ENCODE results near the gene BUD23. TPM values are rescaled to one million over a fixed set of nuclear protein-coding genes. Genes with fewer than 3 reads are reported as not detected.

BUD23 gene, protein sequence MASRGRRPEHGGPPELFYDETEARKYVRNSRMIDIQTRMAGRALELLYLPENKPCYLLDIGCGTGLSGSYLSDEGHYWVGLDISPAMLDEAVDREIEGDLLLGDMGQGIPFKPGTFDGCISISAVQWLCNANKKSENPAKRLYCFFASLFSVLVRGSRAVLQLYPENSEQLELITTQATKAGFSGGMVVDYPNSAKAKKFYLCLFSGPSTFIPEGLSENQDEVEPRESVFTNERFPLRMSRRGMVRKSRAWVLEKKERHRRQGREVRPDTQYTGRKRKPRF
- total RNA-seq (2011; cell fraction: chromatin; rRNA removed; ENCODE audit: low replicate concordance): 117 and 181 TPM in 2 replicates
- 113 TPM in 2 replicates for total RNA-seq (2011; cell fraction: nucleolus; rRNA removed)
- 140 and 171 TPM in 2 replicates for total RNA-seq (2011; cell fraction: nucleoplasm; rRNA removed)
- total RNA-seq (2014; rRNA removed) (170 and 183 TPM in 2 replicates), total RNA-seq (2014; rRNA removed; fragmentation: Illumina TruSeq; extraction: Trizol) (117 and 124 TPM in 2 replicates), total RNA-seq (2015; rRNA removed; fragmentation: Illumina TruSeq; extraction: Trizol) (123 and 128 TPM in 2 replicates), total RNA-seq (2021) (135 and 144 TPM in 2 replicates), polyA plus RNA-seq (2011; rRNA removed) (115 and 168 TPM in 2 replicates), polyA plus RNA-seq (2014; fragmentation: Illumina TruSeq; extraction: Trizol) (206 and 216 TPM in 2 replicates), polyA plus RNA-seq (2014; fragmentation: Nextera tagmentation; extraction: Ambion mirVana) (100 to 1,000 TPM in 1 of 2 experiments, 10 to 100 TPM in 1; 79.5 to 150 TPM), polyA plus RNA-seq (2014; rRNA removed) (270 and 301 TPM in 2 replicates), polyA minus RNA-seq (2011; rRNA and poly(A)+ RNA removed) (64.3 and 80.9 TPM in 2 replicates), Bru-seq, nascent RNA (percentile 95 among the genes with signal in this experiment), BruChase-seq, experiment 1, labeled RNA remaining after a 2-hour chase (percentile 95 among the genes with signal in this experiment), BruChase-seq, experiment 2, labeled RNA remaining after a 6-hour chase (percentile 95 among the genes with signal in this experiment)
- 171 and 217 TPM in 2 replicates for polyA plus RNA-seq (2011; cell fraction: cytosol; rRNA removed)
- 88.8 and 118 TPM in 2 replicates for polyA plus RNA-seq (2011; cell fraction: nucleus; rRNA removed)
- 99.9 and 166 TPM in 2 replicates for polyA plus RNA-seq (2012)
- 39.0 and 45.1 TPM in 2 replicates for polyA minus RNA-seq (2011; cell fraction: cytosol; rRNA and poly(A)+ RNA removed)
- polyA minus RNA-seq (2011; cell fraction: nucleus; rRNA and poly(A)+ RNA removed): 19.1 and 20.2 TPM in 2 replicates
- long read RNA-seq, experiment 1, transcript BUD23-206 (12 exons, 1,260 nt): minor isoform, 14 of 740 reads
- long read RNA-seq, experiment 1, transcript BUD23-215 (2 exons, 3,886 nt): minor isoform, 75 of 740 reads
- long read RNA-seq, experiment 1, transcript BUD23-201 (12 exons, 1,230 nt): major isoform, 491 of 740 reads
- long read RNA-seq, experiment 1, partial matches to known transcripts: 106 of 740 reads
- long read RNA-seq, experiment 1, other reads (novel, unspliced or antisense): 50 of 740 reads
- long read RNA-seq, experiment 2, transcript BUD23-201 (12 exons, 1,230 nt): major isoform, 87 of 227 reads
- long read RNA-seq, experiment 2, transcript BUD23-215 (2 exons, 3,886 nt): minor isoform, 16 of 227 reads
- long read RNA-seq, experiment 2, partial matches to known transcripts: 32 of 227 reads
- long read RNA-seq, experiment 2, other reads (novel, unspliced or antisense): 89 of 227 reads
- long read RNA-seq, experiment 3, transcript BUD23-201 (12 exons, 1,230 nt): major isoform, 285 of 336 reads
- long read RNA-seq, experiment 3, transcript BUD23-206 (12 exons, 1,260 nt): minor isoform, 5 of 336 reads
- long read RNA-seq, experiment 3, partial matches to known transcripts: 11 of 336 reads
- long read RNA-seq, experiment 3, other reads (novel, unspliced or antisense): 31 of 336 reads

DNA sequence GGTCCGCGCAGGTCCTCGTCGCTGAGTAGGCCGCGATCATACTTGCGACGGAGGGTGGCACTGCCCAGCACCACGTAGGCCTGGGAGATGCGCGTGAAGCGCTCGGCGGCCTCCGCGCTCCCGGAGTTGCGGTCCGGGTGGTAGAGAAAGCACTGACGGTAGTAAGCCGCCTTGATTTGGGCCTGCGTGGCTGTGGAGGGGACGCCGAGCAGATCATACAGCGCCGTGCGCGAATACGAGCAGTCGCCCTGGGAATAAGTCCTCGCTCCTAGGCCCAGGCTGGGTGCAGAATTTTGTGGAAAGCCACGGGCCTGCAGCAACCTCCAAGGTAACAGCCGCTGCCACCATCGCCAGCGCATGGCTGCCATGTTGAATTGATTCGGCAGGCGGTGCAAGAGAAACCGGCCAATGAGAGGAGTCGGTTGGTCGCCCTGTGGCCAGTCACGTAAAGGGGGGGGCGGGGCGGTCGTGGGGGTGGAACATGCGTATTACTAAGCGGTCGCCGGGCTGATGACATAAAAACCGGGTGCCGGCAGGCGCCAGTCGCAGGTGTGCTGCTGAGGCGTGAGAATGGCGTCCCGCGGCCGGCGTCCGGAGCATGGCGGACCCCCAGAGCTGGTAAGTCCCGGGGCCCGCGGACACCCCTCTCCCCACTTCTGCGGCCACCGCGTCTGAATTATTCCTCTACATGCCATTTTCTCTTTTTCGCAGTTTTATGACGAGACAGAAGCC, at the start of gene BUD23, which contains the start of gene DNAJC30:
BUD23 (plus strand) TSS at position 542 of the 732 bp plus-strand sequence; CDS start at position 571, 29 bp downstream.
DNAJC30 (minus strand) TSS at position 398 of the 732 bp plus-strand sequence; CDS start at position 368, 30 bp downstream.
- ChIA-PET CTCF (ENCODE audit: low intra/inter-chr PET ratio) (no interaction called here), POLR2A (interaction anchor here (0.9 to 1.4 kb wide), 5 partner anchors 8 to 23 kb away, joined by 3 to 8 read pairs (median 5); no protein-coding TSS in a partner anchor)
- H3K4me1 ChIP-seq (replicated peaks in 1 of 2; ENCODE audit: control insufficient read depth in 2 of 2, insufficient read depth in 2 of 2, low read length in 2 of 2): peaks cover 35 to 45% of the 10 kb centered on the region in 2 experiments; a peak in 4 of 5 replicates
- intact Hi-C loops (cut with micrococcal nuclease): loop anchor here (5.0 kb wide), 1 partner anchor 34 kb away; the partner anchor contains the start of gene STX1A
- H3K4me3 ChIP-seq: peak within 1 kb of the TSS; percentile 99
- TSS peak; percentile 49 for BruUV-seq (replicated peaks)
- peak within 1 kb of the TSS; percentile 90 for H3K27ac ChIP-seq (ENCODE audit: extremely low read depth, low read depth, low read length)
- 0 out of 2 replicates have a peak, but pooled peaks cover 7% of the 10 kb centered on the region for H4K20me1 ChIP-seq (replicated peaks; ENCODE audit: control insufficient read depth, insufficient read depth, low read length)
- peak within 1 kb of the TSS; percentile 94 for H3K4me2 ChIP-seq (ENCODE audit: insufficient read depth, low read length)
- peak within 1 kb of the TSS; percentile 93 to 100 for H3K9ac ChIP-seq (ENCODE audit: insufficient read depth in 1 of 2, low read depth in 2 of 2, low read length in 2 of 2)
- peak within 1 kb of the TSS; percentile 98 for H2AFZ ChIP-seq (ENCODE audit: low read depth, low read length)
- under 1% methylated on average over 67 of the region's 68 CpGs for WGBS (ENCODE audit: insufficient coverage, low coverage, missing lambda C conversion rate)
- FAIRE-seq (peak; percentile 91), DNase-seq (ENCODE audit: extremely low read depth in 1 of 4, low spot score in 3 of 4) (peak; percentile 98 to 99 (median 99)), ATAC-seq (peak; percentile 94)
- H3K27me3 ChIP-seq (ENCODE audit: control insufficient read depth in 2 of 2, insufficient read depth in 2 of 2, low read length in 2 of 2): no peaks in the 10 kb centered on the region
- no peaks in the 10 kb centered on the region for H3K9me3 ChIP-seq (replicated peaks; ENCODE audit: control insufficient read depth, insufficient read depth, low read depth, low read length)
- H3K9me1 ChIP-seq (ENCODE audit: control insufficient read depth, insufficient read depth, low read length): no peaks in the 10 kb centered on the region
- H3K79me2 ChIP-seq (ENCODE audit: control insufficient read depth, insufficient read depth, low read length): peaks cover 86% of the 10 kb centered on the region
- in situ Hi-C loops (cut with MboI): no loop called here
- peaks cover 60% of the 10 kb centered on the region for H3K36me3 ChIP-seq (ENCODE audit: control insufficient read depth, insufficient read depth, low read length)
- TF ChIP-seq ZNF175 (CRISPR knock-in tag; IDR thresholded peaks at IDR 0.05; ENCODE audit: low read depth) (no peak), CHD4 (IDR thresholded peaks at IDR 0.05; ENCODE audit: insufficient read depth, insufficient replicate concordance, low read depth, low read length, poor library complexity, severe bottlenecking) (no peak), KLF10 (CRISPR knock-in tag; IDR thresholded peaks at IDR 0.05) (no peak), NUFIP1 (IDR thresholded peaks at IDR 0.05; ENCODE audit: partially characterized antibody) (no peak), KAT7 (CRISPR knock-in tag; IDR thresholded peaks at IDR 0.05; ENCODE audit: borderline replicate concordance) (peak; percentile 84; the same call in 1 of the 2 replicates), SRSF1 (IDR thresholded peaks at IDR 0.05; ENCODE audit: low read depth, low read length) (no peak)
- TF ChIP-seq, protein P1, sequence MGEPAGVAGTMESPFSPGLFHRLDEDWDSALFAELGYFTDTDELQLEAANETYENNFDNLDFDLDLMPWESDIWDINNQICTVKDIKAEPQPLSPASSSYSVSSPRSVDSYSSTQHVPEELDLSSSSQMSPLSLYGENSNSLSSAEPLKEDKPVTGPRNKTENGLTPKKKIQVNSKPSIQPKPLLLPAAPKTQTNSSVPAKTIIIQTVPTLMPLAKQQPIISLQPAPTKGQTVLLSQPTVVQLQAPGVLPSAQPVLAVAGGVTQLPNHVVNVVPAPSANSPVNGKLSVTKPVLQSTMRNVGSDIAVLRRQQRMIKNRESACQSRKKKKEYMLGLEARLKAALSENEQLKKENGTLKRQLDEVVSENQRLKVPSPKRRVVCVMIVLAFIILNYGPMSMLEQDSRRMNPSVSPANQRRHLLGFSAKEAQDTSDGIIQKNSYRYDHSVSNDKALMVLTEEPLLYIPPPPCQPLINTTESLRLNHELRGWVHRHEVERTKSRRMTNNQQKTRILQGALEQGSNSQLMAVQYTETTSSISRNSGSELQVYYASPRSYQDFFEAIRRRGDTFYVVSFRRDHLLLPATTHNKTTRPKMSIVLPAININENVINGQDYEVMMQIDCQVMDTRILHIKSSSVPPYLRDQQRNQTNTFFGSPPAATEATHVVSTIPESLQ (CRISPR knock-in tag; IDR thresholded peaks at IDR 0.05): no peak
- TF ChIP-seq, protein P2, sequence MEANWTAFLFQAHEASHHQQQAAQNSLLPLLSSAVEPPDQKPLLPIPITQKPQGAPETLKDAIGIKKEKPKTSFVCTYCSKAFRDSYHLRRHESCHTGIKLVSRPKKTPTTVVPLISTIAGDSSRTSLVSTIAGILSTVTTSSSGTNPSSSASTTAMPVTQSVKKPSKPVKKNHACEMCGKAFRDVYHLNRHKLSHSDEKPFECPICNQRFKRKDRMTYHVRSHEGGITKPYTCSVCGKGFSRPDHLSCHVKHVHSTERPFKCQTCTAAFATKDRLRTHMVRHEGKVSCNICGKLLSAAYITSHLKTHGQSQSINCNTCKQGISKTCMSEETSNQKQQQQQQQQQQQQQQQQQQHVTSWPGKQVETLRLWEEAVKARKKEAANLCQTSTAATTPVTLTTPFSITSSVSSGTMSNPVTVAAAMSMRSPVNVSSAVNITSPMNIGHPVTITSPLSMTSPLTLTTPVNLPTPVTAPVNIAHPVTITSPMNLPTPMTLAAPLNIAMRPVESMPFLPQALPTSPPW (CRISPR knock-in tag; IDR thresholded peaks at IDR 0.05): peak; percentile 87
